ENCODE measurements around the gene ATF6B.
"Not testable (repeated sequence)": the region's sequence is repeated elsewhere in the genome, so short reads cannot be mapped to it uniquely, and the experiment has no call there.

ATF6B gene

DNA sequence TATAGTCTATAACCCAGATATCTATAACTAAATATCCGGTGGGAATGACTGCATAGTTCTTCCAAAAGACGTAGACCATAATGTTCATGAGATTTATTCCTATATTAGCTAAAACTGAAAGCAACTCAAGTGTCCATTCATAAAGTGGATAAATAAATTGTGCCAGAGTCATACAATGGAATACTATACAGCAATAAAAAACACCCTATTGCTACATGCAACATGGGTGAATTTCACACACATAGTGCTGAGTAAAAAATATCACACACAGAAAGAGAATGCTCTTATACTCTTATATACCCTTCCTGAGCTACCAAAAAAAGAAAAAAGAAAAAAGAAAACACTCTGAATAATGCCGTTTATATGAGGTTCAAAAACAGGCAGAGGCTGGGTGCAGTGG lies 25.8 kb downstream of the ATF6B start:
- DNase-seq: no peak

DNA sequence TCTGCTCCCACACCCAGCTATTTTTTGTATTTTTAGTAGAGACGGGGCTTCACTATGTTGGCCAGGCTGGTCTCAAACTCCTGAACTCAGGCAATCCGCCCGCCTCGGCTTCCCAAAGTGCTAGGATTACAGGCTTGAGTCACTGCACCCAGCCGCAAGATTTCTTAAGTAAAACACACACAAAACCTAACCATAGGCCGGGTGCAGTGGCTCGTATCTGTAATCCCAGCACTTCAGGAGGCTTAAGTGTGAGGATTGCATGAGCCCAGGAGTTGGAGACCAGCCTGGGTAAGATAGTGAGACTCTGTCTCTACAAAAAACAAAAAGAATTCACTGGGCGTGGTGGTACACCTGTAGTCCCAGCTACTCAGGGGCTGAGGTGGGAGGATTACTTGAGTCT lies 27.8 kb downstream of the ATF6B start:
- DNase-seq: not testable (repeated sequence)

DNA sequence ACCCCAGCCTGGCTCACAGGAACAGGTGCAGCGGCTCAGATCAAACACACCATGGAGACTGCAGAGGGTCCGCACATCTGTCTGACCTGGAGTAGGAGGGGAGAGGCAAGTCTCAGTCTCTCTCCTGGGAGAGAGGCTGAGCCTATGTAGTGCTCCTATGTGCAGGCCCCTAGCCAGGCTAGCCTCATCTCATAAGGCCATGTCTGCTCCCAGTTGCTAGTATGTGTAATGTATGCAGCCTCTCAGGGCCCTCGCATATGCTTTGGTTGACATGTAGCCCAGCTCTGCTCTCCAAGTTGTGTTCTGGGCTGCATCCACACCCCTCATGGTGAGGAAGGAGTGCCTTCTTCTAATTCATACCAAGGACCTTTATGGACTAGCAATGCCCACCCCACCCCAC lies 30.7 kb downstream of the ATF6B start:
- no peak for DNase-seq

DNA sequence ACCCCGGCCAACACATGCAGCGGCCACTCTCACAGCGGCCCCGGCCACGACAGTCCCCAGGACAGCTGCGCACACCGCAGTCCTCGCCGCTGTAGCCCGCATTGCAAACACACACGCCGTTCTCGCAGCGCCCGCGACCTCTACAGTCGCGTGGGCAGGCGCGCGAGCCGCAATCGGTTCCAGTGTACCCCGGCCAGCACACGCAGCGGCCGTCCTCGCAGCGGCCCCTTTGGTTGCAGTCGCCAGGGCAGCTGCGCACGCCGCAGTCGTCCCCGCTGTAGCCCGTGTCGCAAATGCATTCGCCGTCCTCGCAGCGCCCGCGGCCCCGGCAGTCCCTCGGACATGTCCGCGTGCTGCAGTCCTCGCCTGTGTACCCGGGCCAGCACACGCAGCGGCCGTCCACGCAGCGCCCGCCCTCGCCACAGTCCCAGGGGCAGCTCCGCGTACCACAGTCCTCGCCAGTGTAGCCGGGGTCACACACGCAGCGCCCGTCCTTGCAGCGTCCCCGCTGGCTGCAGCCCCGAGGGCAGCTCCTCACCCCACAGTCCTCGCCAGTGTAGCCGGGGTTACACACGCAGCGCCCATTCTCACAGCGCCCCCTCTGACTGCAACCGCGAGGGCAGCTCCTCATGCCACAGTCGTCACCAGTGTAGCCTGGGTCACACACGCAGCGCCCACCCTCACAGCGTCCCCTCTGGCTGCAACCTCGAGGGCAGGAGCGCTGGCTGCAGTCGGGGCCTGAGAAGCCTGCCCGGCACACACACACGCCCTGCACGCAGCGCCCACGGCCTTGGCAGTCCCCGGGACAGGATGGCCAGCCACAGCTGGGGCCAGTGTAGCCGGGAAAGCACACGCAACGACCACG lies 31.4 kb downstream of the ATF6B start:
- DNase-seq: no peak

DNA sequence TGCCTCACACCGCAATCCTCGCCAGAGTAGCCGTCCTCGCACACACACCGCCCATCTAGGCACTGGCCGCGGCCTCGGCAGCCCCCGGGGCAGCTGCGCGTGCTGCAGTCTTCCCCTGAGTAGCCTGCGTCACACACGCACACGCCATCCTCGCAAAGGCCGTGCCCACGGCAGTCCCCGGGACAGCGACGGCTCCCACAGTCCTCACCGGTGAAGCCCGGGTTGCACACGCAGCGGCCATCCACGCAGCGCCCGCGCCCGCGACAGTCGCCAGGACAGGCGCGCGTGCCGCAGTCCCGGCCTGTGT lies 32.0 kb downstream of the ATF6B start:
- DNase-seq: no peak

DNA sequence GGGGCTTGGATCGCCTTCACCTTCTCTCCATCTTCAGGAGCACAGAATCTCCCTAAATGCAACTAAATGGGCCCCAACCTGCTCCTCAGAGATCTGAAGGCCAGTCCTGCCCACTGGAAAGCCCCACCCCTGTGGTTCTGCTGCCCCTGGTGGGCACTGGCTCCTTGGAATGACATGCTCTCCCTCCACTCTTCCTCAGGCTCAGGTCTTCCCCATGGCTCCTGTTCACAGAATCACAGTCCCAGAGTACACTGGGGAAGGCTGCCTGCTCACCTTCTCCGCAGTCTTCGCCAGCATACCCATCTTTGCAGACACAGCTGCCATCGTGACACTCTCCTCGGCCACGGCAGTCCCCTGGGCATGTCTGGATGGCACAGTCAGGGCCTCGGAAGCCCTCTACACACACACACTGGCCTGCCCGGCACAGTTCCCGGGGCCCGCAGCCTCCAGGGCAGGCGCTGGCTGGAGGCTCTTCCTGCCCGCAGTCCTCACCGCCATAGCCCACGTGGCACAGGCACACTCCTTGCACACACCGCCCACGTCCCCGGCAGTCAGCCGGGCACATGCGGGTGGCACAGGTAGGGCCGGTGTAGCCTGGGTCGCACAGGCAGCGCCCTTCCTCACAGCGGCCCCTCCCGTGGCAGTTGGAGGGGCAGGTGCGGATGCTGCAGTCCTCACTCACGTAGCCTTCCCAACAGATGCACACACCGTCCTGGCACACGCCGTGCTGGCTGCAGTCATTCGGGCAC lies 32.5 kb downstream of the ATF6B start:
- no peak for DNase-seq

DNA sequence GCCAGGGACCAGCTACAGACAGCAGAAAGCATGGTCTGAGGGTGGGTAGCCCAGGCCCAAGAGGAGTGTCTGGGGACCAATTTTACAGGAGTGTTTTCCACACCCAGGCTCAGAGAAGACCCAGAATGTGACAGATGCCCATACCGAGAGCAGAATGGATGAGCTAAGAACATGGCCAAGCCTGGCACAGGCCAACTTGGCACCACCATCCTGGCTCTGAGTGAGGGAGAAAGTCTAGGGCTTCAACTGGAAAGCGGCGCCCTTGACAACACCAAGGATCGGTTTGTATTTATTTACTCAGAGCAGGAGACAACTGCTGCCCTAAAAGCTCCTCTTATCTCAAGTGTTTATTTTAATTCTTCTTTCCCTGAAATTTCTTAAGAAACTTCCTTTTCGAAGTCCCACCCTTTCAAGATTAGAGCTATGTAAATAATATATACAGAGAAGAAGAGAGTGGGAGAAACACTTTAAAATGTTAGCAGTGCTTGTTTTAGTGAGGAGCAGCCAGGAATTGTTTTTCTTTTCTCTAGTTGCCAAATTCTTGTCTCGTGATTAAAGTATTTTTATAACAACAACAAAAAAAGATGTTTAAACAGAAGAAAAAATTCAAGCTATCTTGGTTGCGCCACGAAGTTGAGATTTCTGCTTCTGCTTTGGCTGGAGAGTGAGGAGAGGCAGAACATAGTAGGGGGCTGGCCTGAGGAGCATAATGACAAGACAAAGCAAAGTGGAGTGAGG lies 35.1 kb downstream of the ATF6B start:
- DNase-seq: no peak

DNA sequence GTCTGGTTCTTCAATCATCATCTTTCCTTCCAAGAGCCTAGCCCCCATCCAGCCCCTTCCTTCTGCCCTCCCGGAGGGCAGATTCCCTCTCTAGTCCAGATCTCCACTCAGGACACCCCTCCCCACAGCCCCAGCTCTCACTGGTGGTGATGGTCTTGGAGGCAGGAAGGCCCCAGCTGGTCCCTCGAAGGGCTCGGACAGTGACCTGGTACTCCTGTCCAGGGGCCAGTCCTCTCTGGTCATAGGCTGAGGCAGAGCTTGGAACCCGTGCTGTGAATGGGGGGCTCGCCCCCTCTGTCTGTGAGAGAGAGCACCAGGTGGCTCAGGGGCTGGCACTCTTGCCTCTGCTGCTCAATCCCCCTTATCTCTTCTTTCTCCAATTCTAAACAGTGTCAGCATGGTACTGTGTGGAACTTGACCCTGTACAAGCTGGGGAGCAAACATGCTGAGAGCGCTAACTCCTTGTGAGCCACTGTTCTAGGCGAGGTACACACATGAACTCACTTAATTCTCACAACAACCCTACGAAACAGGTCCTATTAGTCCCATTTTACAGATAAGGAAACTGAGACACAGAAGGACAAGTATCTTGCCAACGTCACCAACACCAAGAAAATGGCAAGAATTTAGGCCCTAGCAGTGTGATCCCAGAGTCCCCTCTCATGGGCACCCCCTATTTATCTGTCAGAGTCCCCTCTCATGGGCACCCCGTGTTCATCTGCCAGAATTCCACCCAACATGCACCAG lies 38.8 kb downstream of the ATF6B start:
- DNase-seq: no peak

DNA sequence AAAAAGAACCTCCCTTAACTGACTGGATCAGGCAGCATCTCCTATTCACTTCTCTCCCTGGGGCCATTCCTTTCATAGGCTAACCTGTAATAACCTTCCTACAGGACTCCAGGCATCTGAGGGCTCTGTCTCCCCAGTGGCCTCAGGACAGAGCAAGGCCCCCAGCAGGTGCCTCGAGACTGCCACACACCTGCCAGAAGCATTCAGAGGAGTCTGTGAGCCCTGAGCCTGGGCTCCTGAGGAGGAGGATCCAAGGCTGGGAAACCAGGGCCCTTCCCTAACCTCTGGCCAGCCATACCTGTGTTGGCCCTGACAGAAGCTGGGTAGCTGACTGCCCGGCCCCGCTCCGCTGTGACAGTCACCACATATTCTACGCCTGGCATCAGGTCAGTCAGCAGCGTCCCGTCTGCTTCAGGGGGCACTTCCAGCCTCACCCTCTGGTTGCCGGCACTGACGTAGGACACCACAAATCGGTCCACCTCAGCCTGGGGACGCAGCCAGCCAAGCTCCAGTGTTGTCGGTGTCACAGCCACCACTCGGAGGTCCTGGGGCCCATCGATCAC lies 39.5 kb downstream of the ATF6B start:
- DNase-seq: no peak

DNA sequence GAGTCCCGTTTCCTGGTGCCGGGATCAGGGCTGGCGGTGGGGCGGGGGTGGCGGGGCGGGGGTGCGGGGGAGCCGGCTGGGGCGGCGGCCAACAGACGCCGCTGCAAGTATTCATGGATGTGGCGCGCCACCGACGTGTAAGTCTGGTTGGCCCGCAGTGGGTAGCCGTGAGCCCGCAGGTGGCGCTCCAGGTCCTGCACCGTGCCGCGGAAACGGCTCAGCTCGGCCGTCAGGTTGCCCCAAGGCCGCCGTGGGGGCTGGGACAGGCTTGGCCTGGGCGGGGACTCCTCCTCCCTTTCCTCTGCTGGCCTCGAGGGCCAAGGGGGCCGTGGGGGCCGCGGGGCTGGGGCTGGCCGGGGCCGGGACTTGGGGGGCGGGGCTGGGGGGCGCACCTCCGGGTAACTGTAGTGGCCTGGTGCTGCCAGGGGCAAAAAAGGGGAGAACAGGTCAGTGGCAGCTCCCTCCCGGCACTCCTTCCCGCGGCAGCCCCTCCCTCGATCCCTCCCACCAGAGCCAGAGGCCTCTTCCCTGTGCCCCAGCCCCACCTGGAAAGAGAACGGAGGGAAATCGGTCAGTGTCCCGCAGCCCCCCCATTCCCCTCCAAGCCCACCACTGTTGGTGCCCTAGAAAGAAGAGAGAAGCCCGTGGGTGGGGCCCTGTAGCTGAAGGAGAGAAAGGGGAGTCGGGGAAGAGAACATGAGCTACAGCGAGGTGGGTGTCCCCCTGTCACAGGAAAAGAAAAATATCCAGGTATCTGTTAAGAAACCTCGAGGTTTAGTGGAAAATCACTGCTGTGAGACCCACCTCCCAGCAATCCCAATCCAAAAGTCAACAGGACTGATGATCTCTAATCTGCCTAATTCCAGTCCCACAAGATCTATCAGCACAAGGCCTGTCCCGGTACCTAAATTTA lies 40.2 kb downstream of the ATF6B start:
- peak; percentile 67 to 75 for DNase-seq

DNA sequence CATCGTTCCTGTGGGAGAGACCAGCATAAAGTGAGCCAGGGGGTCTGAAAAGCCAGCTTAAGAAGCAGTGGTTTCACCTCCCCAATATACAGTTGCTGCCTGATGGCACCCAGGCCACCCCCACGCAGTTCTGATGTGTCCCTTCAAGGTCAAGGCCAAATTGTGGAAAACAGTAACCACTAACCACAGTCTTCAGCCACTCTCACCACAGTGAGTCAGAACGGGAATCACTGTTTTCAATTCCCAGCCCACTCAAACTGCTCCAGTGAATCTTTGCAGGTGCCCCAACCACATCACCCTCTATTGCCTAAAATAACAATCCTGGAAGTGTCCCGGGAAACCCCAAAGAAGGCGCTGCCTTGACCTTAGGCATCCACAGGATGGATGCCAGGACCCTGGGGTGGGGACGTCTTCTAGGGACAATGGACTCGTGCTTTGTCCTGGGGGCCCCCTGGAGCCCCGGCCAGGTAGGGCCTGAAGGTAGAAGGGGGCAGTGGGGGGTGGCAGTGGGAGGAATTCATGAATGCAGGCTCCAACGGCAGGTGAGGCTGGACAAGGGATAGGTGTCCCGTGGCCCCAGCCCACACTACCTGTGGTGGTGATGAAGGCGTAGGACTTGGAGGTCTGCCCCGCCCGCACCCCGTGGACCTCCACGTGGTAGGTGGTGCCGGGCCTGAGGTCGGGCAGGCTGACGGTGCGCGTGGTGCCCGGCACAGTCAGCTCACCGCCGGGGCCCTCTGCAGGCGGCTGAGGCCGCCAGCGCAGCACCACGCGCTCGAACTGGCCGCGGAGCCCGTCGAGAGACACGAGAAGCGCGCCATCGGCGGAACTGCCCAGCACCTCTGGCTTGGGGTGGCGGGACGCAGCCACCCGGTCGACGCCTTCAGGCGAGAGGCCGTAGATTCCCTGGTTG lies 41.1 kb downstream of the ATF6B start:
- DNase-seq: no peak

DNA sequence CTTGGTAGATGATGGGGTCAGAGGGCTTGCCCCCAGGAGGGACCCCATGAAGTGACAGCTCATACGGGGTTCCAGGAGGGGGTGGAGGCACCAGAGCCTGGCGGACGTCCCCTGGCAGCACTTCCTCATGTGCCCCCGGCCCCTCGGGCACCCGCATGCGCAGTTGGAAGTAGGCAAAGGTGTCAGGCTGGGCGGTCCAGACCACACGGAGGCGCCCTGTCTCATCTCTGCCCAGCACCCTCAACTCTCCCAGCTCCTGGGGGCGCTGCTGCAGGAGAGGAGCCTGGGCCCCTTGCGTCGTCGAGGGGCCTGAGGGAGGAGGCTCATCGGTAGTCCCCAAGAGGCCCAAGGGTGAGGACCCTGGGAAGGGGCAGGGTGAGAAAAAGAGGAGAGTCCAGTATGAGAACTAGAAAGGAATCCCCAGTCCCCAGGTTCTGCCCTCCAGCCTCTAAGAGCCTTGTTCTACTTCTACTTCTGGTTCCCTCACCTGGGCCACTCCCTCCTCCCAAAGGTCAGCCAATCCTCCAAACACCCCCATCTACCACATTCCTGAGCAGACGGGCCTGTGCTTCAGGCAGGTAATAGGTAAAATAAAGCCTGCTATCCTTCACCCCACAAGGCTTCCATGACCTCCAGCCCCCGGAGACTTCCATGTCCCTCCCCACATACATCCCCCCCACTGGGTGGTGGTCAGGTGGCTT lies 42.1 kb downstream of the ATF6B start:
- no peak for DNase-seq

DNA sequence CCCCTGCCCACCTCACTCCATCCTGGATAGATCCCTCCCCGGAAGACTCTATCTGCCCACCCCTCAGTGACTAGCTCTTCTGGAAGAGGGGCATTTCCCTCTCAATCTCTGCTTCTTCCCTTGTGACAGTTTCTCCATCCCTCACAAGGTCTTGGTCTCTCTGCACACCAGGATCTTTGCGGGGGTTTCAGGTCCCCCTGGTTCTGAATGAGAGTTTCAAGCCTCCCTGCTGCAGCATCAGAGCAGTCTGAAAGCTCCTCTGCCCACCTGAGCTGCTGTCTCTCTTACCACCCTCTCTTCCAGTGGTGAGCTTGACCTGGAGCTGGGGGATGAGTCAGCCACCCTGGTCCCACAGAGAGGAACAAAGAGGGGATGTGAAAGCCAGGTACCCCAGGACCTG lies 43.3 kb downstream of the ATF6B start:
- DNase-seq: no peak

DNA sequence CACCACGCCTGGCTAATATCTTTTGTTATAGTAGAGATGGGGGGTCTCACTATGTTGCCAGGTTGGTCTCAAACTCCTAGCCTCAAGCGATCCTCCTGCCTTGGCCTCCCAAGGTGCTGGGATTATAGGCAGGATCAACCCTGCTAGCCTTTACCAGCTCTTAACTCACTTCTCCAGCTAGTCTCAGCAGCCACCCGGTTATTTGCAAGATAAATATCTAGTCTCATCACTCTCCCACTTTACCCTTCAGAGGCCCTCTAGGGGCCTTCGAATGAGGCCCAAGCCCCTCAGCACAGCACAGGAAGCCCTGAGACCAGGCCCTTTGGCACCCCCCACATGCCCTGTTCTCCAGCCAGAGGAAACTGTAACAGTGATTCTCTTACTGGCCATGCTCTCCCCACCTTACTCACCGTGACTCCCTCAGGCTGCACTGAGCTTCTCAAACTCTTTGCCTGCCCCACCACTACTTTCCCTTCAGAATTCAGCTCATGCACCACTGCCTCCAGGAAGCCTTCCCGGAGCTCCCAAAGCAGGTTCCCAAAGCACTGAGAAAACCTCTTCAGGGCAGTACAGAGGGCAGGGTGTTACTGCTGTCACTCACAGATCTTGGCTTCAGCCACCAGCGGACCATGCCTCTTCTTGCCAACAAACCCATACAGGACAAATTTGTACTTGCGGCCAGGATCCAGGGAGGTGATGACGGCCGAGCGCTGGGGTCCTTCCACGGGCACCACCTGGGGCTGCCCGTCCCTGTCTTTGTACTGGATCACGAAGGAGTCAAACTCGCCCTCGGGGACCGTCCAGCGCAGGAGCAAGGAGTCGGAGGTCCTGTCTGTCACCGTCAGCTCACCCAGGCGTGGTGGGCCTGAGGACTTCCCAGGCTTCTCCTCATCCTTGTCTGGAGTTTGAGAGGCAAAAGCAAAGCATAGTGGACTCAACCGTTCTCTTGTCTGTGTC lies 44.0 kb downstream of the ATF6B start:
- no peak for DNase-seq

DNA sequence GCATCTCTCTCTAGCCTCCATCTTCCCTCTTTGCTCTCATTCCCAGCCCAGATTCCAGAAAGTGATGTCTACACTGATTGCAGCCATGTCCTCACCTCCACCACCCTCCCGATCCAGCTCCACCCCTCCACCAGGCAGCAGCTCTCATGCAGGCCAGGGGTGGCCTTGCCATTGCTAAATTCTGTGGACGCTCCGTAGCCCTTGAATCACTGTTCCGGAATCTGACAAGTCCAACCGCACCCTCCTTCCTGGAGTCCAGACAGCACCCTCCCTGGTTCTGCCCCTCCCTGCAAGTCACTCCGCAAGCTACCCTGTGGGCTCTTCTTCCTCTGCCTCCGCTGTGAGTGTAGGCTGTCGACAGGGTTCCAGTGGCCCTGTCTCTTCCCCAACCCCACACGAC lies 45.1 kb downstream of the ATF6B start:
- no peak for DNase-seq

DNA sequence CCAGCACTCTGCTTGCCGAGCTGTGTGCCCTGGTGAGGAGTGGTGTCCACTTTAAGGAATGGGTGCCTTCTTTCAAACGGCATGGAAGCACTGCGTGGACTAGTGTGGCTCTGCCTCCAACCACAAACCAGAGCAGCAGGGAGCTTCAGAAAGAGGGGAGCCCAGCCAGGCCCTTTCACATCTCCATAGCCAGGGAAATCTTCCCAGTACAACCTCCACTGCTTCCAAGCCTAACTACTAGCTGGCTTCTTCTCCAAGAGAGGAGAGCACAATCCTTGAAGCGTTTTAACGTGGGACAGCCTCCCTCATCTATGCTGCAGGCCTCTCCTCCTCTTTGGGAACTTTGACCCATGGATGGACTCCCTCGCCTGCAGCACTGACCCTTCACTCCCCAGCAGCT lies 45.6 kb downstream of the ATF6B start:
- DNase-seq: no peak

DNA sequence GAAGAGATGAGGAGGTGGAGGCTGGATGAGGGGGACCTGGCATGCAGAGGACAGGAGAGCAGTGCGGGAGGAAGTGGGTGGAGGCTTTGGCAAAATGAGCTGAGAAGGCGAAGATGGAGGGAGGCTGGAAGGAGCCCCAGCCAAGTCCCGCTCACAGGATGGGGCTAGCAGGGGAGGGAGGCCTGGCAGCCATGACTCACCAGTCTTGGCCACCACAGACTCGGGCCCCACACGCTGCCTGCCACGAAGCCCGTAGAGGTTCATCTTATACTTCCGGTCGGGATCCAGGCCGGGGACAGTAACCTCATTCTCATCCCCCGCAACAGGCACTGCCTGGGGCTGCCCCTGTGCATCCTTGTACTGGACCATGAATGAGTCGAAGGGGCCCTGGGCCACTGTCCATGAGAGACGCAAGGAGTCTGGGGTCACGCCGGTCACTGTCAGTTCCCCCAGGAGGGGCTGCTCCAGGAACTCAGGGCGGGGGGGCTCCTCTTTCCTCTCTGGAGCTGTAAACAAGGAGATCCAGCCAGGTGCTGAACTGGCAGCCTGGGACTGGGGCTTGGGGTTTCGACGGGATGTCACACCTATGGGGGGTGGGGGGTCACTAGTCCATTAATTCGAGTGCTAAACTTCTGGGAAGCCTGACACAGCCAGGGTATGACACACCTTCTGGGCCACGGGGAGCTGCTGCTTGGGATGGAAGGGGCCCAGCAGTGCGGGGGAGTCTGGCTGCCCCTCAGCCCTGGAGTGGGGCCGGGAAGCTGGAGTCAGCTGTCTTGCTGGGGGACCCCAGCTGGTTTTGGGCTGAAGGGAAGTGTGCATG lies 46.7 kb downstream of the ATF6B start:
- DNase-seq: no peak
